HEK293 (cell line): Measurements from ENCODE around the gene UBA1.

Experiments
- CTCF ChIA-PET: fragments of 350-600 bp; formaldehyde crosslinking; extraction: SDS; loops from one replicate; lab custom pipeline; 2021; ENCODE audit warnings: antibody characterized with exemption; lab: Yijun Ruan, JAX
- POLR2A ChIA-PET: fragments of 300-600 bp; formaldehyde crosslinking; extraction: SDS; loops from one replicate; lab custom pipeline; 2020; ENCODE audit warnings: antibody characterized with exemption, inconsistent platforms; lab: Yijun Ruan, JAX
- H3K27ac ChIP-seq: fragments of 200-500 bp; sonication (Bioruptor generic); 2 replicates; pipeline ENCODE4 v1.5.1; 2014; ENCODE audit warnings: low read depth, low read length, control low read depth, inconsistent platforms; ENCODE audit errors: extremely low read depth
- H3K36me3 ChIP-seq, 2 experiments: fragments of 200-500 bp in 1 of 2; sonication (Bioruptor generic) in 1 of 2; 1 replicate in 1 of 2; 2 replicates in 1 of 2; pipeline ENCODE4 v1.5.1; 2014 to 2017; ENCODE audit warnings: inconsistent platforms in 2 of 2, low read length in 2 of 2; ENCODE audit not compliant: control insufficient read depth in 2 of 2, insufficient read depth in 1 of 2
- H3K4me1 ChIP-seq: fragments of 200-500 bp; sonication (Bioruptor generic); 2 replicates; pipeline ENCODE4 v1.5.1; 2014; ENCODE audit warnings: mild to moderate bottlenecking, low read length, inconsistent platforms; ENCODE audit not compliant: control insufficient read depth, insufficient read depth
- H3K4me3 ChIP-seq: 2 replicates; pipeline ENCODE4 v1.5.1; 2011; ENCODE audit warnings: low read depth, mild to moderate bottlenecking, control low read depth, low read length, moderate library complexity
- H3K9me3 ChIP-seq: fragments of 200-500 bp; sonication (Bioruptor generic); 2 replicates; pipeline ENCODE4 v1.5.1; 2014; ENCODE audit warnings: low read depth, low read length, inconsistent platforms; ENCODE audit not compliant: control insufficient read depth, insufficient read depth
- FEZF1 ChIP-seq: fragments of 450-650 bp; formaldehyde crosslinking; IDR thresholded peaks from 2 replicates; pipeline ENCODE4 v1.5.1; 2016; ENCODE audit warnings: missing biosample characterization, missing genetic modification characterization
- GLI2 ChIP-seq: fragments of 450-650 bp; formaldehyde crosslinking; IDR thresholded peaks from 2 replicates; pipeline ENCODE4; 2017; ENCODE audit warnings: missing biosample characterization, missing genetic modification characterization, low read depth, borderline replicate concordance
- KLF8 ChIP-seq: fragments of 450-650 bp; formaldehyde crosslinking; IDR thresholded peaks from 2 replicates; pipeline ENCODE4 v1.5.1; 2016; ENCODE audit warnings: missing biosample characterization, missing genetic modification characterization
- REPIN1 ChIP-seq: fragments of 450-650 bp; formaldehyde crosslinking; IDR thresholded peaks from 2 replicates; pipeline ENCODE4 v1.5.1; 2017; ENCODE audit warnings: missing biosample characterization, missing genetic modification characterization, low read depth
- ZBTB17 ChIP-seq: fragments of 450-650 bp; formaldehyde crosslinking; IDR thresholded peaks from 2 replicates; pipeline ENCODE4 v1.5.1; 2016; ENCODE audit warnings: missing biosample characterization, missing genetic modification characterization
- ZFP37 ChIP-seq: fragments of 450-650 bp; formaldehyde crosslinking; IDR thresholded peaks from 2 replicates; pipeline ENCODE4 v1.5.1; 2016; ENCODE audit warnings: missing biosample characterization, missing genetic modification characterization
- ZFP41 ChIP-seq: fragments of 450-650 bp; formaldehyde crosslinking; IDR thresholded peaks from 2 replicates; pipeline ENCODE4 v1.5.1; 2016; ENCODE audit warnings: missing biosample characterization, missing genetic modification characterization, borderline replicate concordance
- ZNF169 ChIP-seq: fragments of 450-650 bp; formaldehyde crosslinking; IDR thresholded peaks from 2 replicates; pipeline ENCODE4 v1.5.1; 2016; ENCODE audit warnings: missing biosample characterization, missing genetic modification characterization
- ZNF2 ChIP-seq: fragments of 450-650 bp; formaldehyde crosslinking; IDR thresholded peaks from 2 replicates; pipeline ENCODE4 v1.5.1; 2016; ENCODE audit warnings: missing biosample characterization, missing genetic modification characterization
- ZNF221 ChIP-seq: fragments of 450-650 bp; formaldehyde crosslinking; IDR thresholded peaks from 2 replicates; pipeline ENCODE4 v1.5.1; 2017; ENCODE audit warnings: missing biosample characterization, missing genetic modification characterization, borderline replicate concordance
- ZNF266 ChIP-seq: fragments of 450-650 bp; formaldehyde crosslinking; IDR thresholded peaks from 2 replicates; pipeline ENCODE4 v1.5.1; 2016; ENCODE audit warnings: missing biosample characterization, missing genetic modification characterization, low read depth
- ZNF311 ChIP-seq: fragments of 450-650 bp; formaldehyde crosslinking; IDR thresholded peaks from 2 replicates; pipeline ENCODE4 v1.5.1; 2017; ENCODE audit warnings: missing biosample characterization, missing genetic modification characterization, borderline replicate concordance
- ZNF341 ChIP-seq: fragments of 450-650 bp; formaldehyde crosslinking; IDR thresholded peaks from 2 replicates; pipeline ENCODE4; 2016; ENCODE audit warnings: low read depth, missing biosample characterization, missing genetic modification characterization
- ZNF354C ChIP-seq: fragments of 450-650 bp; formaldehyde crosslinking; IDR thresholded peaks from 2 replicates; pipeline ENCODE4 v1.5.1; 2016; ENCODE audit warnings: missing biosample characterization, missing genetic modification characterization, low read depth, borderline replicate concordance
- ZNF560 ChIP-seq: fragments of 450-650 bp; formaldehyde crosslinking; IDR thresholded peaks from 2 replicates; pipeline ENCODE4 v1.5.1; 2017; ENCODE audit warnings: missing biosample characterization, missing genetic modification characterization, borderline replicate concordance
- ZNF571 ChIP-seq: fragments of 450-650 bp; formaldehyde crosslinking; IDR thresholded peaks from 2 replicates; pipeline ENCODE4 v1.5.0; 2017; ENCODE audit warnings: missing biosample characterization, missing genetic modification characterization
- ZNF600 ChIP-seq: fragments of 450-650 bp; formaldehyde crosslinking; IDR thresholded peaks from 2 replicates; pipeline ENCODE4 v1.5.1; 2016; ENCODE audit warnings: missing biosample characterization, missing genetic modification characterization
- ZNF623 ChIP-seq: fragments of 450-650 bp; formaldehyde crosslinking; IDR thresholded peaks from 2 replicates; pipeline ENCODE4 v1.5.1; 2016; ENCODE audit warnings: missing biosample characterization, missing genetic modification characterization
- ZSCAN4 ChIP-seq: fragments of 450-650 bp; formaldehyde crosslinking; IDR thresholded peaks from 2 replicates; pipeline ENCODE4 v1.5.1; 2017; ENCODE audit warnings: missing biosample characterization, missing genetic modification characterization
- TF ChIP-seq, protein P1 (sequence below): fragments of 450-650 bp; formaldehyde crosslinking; IDR thresholded peaks from 2 replicates; pipeline ENCODE4 v1.5.1; 2016; ENCODE audit warnings: missing biosample characterization, missing genetic modification characterization

UBA1 gene

DNA sequence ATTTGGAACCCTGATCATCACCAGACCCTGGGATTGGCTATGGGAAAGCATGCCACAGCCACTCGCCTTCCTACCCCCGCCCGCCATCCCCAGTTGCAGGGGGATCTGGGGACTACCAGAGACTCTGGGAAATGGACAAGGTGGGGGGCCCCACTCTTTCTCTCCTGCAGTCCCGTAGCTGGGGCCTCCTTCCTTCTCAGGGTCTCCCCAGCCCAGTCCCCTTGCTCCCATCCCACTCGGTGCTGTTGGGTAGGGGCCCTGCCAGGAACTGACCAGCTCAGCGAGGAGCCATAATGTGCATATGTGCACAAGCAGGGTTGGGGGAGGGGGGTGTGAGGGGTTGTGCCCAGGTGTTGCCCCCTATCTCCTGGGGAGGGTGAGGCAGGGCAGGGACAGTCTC lies 35.8 kb downstream of the UBA1 start:
- H3K4me3 ChIP-seq: no peak overlapping the region
- H3K4me1 ChIP-seq: peaks cover 4% of the 10 kb centered on the region; the same call in 1 of the 2 replicates
- TF ChIP-seq ZNF266 (tag by site-specific recombination) (no peak), ZFP41 (tag by site-specific recombination) (no peak), ZNF169 (tag by site-specific recombination) (no peak)
- no peak overlapping the region for H3K27ac ChIP-seq
- H3K36me3 ChIP-seq: peaks cover 41 to 56% of the 10 kb centered on the region in 2 experiments
- CTCF ChIA-PET: no interaction called here
- H3K9me3 ChIP-seq: no peaks in the 10 kb centered on the region
- POLR2A ChIA-PET: interaction anchor here (0.6 to 1.0 kb wide), 2 partner anchors 12 to 416 kb away, joined by 4 to 8 read pairs; no protein-coding TSS in a partner anchor

DNA sequence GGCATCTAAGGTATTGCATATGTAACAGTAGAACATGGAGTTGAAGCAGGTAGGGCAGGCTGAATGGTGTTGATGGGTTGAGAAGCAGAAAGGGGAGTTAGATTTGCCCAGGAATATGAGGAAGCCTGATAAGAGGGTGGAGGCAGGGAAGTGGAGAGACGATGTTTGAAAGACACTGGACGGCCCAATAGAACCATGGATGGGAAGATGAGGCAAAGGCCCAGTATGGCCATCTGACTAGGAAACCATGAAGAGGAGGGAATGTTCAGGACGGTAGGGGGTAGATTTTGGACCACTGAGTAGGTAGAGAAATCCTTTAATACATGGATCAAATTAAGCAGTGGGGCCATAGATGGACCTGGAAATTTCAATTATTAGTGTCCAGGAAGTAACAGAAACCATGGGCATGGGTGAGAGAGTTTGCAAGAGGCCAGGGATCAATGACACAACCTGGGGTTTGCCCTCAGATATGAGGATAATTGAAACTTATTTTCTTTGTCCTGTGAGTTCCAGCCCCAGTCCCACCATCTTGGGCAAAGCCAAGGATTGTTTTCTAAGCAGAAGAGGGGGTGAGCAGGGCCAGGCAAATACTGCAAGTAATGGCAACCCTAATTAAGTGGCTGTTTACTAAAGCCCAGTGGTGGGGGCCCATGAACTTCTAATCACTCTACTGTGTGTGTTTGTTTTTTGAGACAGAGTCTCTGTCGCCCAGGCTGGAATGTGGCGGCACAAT lies 36.7 kb downstream of the UBA1 start:
- Histone ChIP-seq H3K36me3 (peaks cover 32 to 50% of the 10 kb centered on the region in 2 experiments), H3K4me3 (no peak overlapping the region), H3K27ac (no peak overlapping the region), H3K4me1 (peaks cover 7% of the 10 kb centered on the region; the same call in 1 of the 2 replicates), H3K9me3 (no peaks in the 10 kb centered on the region)
- ChIA-PET CTCF (interaction anchor here (1.0 kb wide), 1 partner anchor 83 kb away, joined by 4 read pairs; no protein-coding TSS in a partner anchor), POLR2A (interaction anchor here (1.1 to 3.8 kb wide), 2 partner anchors 11 to 36 kb away, joined by 3 to 124 read pairs; partner anchors contain the start of gene CDK16)
- TF ChIP-seq ZNF571 (tag by site-specific recombination) (no peak), KLF8 (0 out of 2 replicates have a peak, but pooled peaks have one; percentile 10), ZSCAN4 (tag by site-specific recombination) (no peak), ZNF600 (tag by site-specific recombination) (peak; percentile 60; the same call in 1 of the 2 replicates), ZBTB17 (peak; percentile 61; the same call in 1 of the 2 replicates), ZNF341 (0 out of 2 replicates have a peak, but pooled peaks have one; percentile 19)

- CTCF ChIA-PET: interaction anchor here (1.0 kb wide), 1 partner anchor 82 kb away, joined by 4 read pairs; no protein-coding TSS in a partner anchor
- H3K27ac ChIP-seq: 0 out of 2 replicates have a peak overlapping the region, but pooled peaks have one; percentile 100
These were observed 37.5 kb downstream of the UBA1 start for GRCh38 chrX:47231167-47231566.

More at GRCh38 chrX:47231167-47231566, 37.5 kb downstream of the UBA1 start:
- TF ChIP-seq ZNF221 (tag by site-specific recombination) (no peak), ZNF2 (tag by site-specific recombination) (no peak), REPIN1 (no peak), GLI2 (no peak), ZNF623 (tag by site-specific recombination) (no peak), ZNF560 (tag by site-specific recombination) (no peak), ZNF311 (tag by site-specific recombination) (no peak), ZNF354C (tag by site-specific recombination) (no peak), ZFP37 (tag by site-specific recombination) (no peak), FEZF1 (tag by site-specific recombination) (no peak)
- TF ChIP-seq, protein P1, sequence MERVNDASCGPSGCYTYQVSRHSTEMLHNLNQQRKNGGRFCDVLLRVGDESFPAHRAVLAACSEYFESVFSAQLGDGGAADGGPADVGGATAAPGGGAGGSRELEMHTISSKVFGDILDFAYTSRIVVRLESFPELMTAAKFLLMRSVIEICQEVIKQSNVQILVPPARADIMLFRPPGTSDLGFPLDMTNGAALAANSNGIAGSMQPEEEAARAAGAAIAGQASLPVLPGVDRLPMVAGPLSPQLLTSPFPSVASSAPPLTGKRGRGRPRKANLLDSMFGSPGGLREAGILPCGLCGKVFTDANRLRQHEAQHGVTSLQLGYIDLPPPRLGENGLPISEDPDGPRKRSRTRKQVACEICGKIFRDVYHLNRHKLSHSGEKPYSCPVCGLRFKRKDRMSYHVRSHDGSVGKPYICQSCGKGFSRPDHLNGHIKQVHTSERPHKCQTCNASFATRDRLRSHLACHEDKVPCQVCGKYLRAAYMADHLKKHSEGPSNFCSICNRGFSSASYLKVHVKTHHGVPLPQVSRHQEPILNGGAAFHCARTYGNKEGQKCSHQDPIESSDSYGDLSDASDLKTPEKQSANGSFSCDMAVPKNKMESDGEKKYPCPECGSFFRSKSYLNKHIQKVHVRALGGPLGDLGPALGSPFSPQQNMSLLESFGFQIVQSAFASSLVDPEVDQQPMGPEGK (tag by site-specific recombination): no peak
- POLR2A ChIA-PET: interaction anchor here (1.1 to 3.8 kb wide), 3 partner anchors 9 to 37 kb away, joined by 3 to 124 read pairs (median 4); partner anchors contain the start of gene CDK16
- H3K4me3 ChIP-seq: no peak overlapping the region
- no peaks in the 10 kb centered on the region for H3K9me3 ChIP-seq
- H3K36me3 ChIP-seq: peaks cover 27 to 46% of the 10 kb centered on the region in 2 experiments
- peaks cover 7% of the 10 kb centered on the region; the same call in 1 of the 2 replicates for H3K4me1 ChIP-seq
